Measurements from ENCODE around the gene MSN.
"Not testable (repeated sequence)": the region's sequence is repeated elsewhere in the genome, so short reads cannot be mapped to it uniquely, and the experiment has no call there.

MSN gene

GRCh38 chrX:65667503-65668376, at the start of gene MSN:
Gene MSN, plus strand, starts transcription at chrX:65667654. Its CDS starts 188 bp downstream, at chrX:65667842.
- no peak for DNase-seq (ENCODE audit: low read depth)

DNA sequence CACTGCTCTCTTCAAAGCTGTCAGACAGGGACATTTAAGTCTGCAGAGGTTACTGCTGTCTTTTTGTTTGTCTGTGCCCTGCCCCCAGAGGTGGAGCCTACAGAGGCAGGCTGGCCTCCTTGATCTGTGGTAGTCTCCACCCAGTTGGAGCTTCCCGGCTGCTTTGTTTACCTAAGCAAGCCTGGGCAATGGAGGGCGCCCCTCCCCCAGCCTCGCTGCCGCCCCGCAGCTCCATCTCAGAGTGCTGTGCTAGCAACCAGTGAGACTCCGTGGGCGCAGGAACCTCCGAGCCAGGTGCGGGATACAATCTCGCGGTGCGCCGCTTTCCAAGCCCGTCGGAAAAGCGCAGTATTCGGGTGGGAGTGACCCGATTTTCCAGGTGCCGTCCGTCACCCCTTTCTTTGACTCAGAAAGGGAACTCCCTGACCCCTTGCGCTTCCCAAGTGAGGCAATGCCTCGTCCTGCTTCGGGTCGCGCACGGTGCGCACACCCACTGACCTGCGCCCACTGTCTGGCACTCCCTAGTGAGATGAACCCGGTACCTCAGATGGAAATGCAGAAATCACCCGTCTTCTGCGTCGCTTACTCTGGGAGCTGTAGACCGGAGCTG, 47.3 kb upstream of the MSN start:
- DNase-seq (ENCODE audit: low read depth): not testable (repeated sequence)

DNA sequence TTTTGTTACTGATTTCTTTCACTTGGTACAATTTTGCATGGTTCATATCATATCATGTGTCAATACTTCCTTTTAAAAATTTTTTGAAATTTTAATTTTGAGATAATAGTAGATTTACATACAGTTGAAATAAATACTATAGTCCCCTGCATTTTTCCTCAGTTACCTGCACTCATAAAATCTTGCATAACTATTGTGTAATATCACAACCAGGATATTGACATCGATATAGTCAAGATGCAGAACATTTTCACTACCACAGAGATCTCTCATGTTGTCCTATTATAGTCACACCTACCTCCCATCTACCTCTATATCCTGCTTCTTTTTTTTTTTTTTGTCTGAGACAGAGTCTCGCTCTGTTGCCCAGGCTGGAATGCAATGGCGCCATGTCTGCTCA, 36.7 kb upstream of the MSN start:
- no peak for DNase-seq (ENCODE audit: low read depth)

DNA sequence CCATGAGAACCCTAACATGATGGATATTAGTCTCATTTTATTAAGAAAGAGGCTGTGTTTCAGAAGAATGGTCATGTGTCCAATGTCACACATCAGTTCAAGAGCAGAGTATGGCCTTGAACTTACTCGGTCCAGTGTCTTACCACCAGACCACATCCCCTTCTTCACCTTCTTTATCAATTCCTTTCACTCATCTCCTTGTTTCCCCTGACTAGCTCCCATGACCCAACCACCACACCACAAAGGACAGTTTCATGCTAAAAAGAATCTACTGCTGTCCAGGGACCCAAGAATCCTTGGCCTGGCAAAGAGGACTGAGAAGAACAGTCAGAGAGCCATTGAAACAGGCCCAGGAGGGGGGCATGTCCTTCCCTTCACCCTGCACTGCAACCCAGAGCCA, 33.6 kb upstream of the MSN start:
- no peak for DNase-seq (ENCODE audit: low read depth)

- DNase-seq (ENCODE audit: low read depth): no peak
Observed at GRCh38 chrX:65634732-65635131, 32.7 kb upstream of the MSN start.

DNA sequence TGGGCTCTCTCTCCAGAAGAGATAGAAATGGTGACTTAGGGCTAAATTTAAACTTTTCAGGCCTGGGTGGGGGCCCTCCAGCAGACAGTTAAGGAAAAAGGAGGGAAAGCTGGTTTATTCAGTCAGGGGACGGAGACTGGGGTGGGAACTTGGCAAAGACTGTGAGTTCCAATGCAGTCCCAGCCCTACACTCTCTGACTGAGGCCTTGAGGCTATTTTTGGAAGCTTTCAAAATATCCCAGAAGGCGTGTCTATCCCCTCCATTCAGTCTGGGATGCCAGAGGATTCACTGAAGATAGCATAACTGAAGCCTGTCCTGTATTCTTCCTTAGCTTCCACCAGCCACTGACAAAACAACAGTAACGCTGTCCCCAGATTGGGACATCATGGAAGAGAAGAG, 32.1 kb upstream of the MSN start:
- DNase-seq (ENCODE audit: low read depth): no peak

- DNase-seq (ENCODE audit: low read depth): no peak
Observed at GRCh38 chrX:65635822-65636221, 31.6 kb upstream of the MSN start.

DNA sequence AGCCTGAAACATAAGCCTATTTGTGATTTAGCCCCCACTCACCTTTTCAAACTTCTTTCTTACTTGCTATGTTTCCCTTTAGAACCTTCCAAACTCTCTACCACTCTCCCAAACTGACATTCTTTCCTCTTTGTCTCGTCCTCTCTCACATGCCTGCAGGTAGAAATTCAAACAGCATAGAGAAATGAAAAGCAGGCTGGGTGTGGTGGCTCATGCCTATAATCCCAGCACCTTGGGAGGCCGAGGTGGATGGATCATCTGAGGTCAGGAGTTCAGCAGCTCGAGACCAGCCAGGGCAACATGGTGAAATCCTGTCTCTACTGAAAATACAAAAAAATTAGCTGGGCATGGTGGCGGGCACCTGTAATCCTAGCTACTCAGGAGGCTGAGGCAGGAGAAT, 31.2 kb upstream of the MSN start:
- not testable (repeated sequence) for DNase-seq (ENCODE audit: low read depth)

DNA sequence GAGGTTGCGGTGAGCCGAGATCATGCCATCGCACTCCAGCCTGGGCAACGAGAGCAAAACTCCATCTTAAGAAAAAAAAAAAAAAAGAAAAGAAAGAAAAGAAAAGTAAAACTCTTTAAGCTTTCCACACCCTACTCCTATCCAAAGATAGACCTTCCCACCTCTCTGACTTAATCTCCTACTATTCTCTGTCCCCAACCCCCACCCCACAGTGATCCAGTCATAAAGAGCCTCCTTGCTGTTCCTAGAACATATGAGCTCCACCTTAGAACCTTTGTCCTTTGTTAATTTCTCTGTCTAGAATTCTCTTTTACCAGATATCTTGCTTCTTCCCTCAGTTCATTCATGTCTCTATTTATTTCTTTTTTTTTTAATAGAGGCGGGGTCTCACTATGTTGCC, 30.1 kb upstream of the MSN start:
- DNase-seq (ENCODE audit: low read depth): no peak

GRCh38 chrX:65642914-65643491, 24.5 kb upstream of the MSN start:
- DNase-seq (ENCODE audit: low read depth): no peak

DNA sequence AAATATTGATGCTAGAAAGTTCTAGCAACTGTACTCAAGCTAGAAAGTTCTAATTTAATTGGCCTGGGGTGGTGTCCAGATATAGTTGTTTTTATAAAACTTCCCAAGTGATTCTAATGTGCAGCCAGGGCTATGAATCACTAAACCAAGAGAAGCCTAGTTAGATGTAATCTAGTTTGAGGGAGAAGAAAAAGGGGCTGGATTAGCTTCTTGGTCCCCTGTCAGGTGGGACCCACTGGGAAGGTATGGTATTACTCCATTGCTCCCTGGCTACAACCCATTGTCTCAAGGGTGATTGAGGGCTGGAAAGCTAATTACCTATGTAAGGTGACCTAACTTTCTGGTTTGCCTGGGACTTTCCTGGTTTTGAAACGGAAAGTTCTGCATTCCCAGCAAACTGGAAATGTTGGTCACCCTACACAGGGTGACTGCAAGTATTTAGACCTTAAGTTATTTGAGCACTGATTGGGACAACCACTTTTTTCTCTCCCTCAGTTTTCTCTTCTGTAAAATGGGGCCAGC, 23.9 kb upstream of the MSN start:
- no peak for DNase-seq (ENCODE audit: low read depth)

- DNase-seq (ENCODE audit: low read depth): peak; percentile 71
Observed at GRCh38 chrX:65644621-65645289, 22.7 kb upstream of the MSN start.

GRCh38 chrX:65647801-65648200, 19.7 kb upstream of the MSN start:
- DNase-seq (ENCODE audit: low read depth): no peak

GRCh38 chrX:65652098-65652497, 15.4 kb upstream of the MSN start:
- DNase-seq (ENCODE audit: low read depth): no peak

- not testable (repeated sequence) for DNase-seq (ENCODE audit: low read depth)
Observed at GRCh38 chrX:65657009-65657441, 10.4 kb upstream of the MSN start.

DNA sequence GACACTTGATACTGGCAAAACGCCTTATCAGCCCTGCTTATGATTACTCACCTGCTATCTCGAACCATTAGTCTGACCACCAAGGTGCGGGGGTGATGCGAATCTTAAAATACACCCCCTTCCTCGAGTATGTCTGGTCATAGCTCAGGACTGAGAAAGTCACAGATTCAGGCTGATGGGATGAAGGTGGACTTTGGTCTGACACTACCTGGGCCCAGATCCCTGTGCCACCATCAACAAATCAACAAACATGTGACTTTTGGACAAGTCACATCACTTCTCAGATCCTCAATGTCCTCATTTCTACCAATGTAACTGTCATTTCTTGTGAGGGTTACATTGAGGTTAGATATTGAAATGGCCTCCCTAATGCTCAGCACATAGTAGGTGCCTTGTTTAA, 9.8 kb upstream of the MSN start:
- DNase-seq (ENCODE audit: low read depth): no peak

GRCh38 chrX:65658229-65658628, 9.2 kb upstream of the MSN start:
- no peak for DNase-seq (ENCODE audit: low read depth)

GRCh38 chrX:65667157-65667502, 324 bp upstream of the MSN start:
- DNase-seq (ENCODE audit: low read depth): no peak

- DNase-seq (ENCODE audit: low read depth): peak; percentile 63
Observed at GRCh38 chrX:65668377-65669310, 1.2 kb downstream of the MSN start.

GRCh38 chrX:65671286-65671685, 3.8 kb downstream of the MSN start:
- no peak for DNase-seq (ENCODE audit: low read depth)

DNA sequence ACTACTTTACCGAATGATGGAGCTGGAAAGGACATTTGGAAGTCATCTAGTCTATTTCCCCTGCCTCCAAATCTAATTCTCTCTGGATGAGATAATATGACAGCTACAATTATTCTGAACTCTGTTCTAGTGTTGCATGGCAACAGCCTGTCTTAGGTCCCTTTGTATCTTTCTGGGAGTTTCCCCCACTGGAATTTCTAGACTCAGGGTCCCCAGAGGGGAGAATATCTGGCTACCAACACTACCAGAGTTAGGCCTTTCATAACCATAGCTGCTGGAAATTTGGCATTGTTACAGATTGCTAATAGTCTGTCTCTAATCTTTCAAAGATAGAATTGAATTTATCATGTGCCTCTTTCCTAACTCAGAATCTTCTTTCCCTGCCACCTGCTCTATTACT, 4.5 kb downstream of the MSN start:
- no peak for DNase-seq (ENCODE audit: low read depth)

GRCh38 chrX:65673857-65674203, 6.4 kb downstream of the MSN start:
- DNase-seq (ENCODE audit: low read depth): no peak

Data from GM04504 (cell line).